ENCODE data around the gene CDC14A.

Gene CDC14A

GRCh38 chr1:100552031-100552430 lies 199.7 kb downstream of the CDC14A start:
- TF ChIP-seq TAF1 (IDR thresholded peaks at IDR 0.05; ENCODE audit: borderline replicate concordance, insufficient read depth, low read length) (no peak), POLR2AphosphoS5 (IDR thresholded peaks at IDR 0.05; ENCODE audit: low read depth, low read length) (no peak), SIN3A (IDR thresholded peaks at IDR 0.05; ENCODE audit: borderline replicate concordance, insufficient read depth, low read length) (no peak), FOXP2 (optimal IDR thresholded peaks at IDR 0.05; ENCODE audit: borderline replicate concordance, extremely low read depth, extremely low read length, insufficient read depth) (no peak)
- TF ChIP-seq, protein P1, sequence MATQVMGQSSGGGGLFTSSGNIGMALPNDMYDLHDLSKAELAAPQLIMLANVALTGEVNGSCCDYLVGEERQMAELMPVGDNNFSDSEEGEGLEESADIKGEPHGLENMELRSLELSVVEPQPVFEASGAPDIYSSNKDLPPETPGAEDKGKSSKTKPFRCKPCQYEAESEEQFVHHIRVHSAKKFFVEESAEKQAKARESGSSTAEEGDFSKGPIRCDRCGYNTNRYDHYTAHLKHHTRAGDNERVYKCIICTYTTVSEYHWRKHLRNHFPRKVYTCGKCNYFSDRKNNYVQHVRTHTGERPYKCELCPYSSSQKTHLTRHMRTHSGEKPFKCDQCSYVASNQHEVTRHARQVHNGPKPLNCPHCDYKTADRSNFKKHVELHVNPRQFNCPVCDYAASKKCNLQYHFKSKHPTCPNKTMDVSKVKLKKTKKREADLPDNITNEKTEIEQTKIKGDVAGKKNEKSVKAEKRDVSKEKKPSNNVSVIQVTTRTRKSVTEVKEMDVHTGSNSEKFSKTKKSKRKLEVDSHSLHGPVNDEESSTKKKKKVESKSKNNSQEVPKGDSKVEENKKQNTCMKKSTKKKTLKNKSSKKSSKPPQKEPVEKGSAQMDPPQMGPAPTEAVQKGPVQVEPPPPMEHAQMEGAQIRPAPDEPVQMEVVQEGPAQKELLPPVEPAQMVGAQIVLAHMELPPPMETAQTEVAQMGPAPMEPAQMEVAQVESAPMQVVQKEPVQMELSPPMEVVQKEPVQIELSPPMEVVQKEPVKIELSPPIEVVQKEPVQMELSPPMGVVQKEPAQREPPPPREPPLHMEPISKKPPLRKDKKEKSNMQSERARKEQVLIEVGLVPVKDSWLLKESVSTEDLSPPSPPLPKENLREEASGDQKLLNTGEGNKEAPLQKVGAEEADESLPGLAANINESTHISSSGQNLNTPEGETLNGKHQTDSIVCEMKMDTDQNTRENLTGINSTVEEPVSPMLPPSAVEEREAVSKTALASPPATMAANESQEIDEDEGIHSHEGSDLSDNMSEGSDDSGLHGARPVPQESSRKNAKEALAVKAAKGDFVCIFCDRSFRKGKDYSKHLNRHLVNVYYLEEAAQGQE (IDR thresholded peaks at IDR 0.05; ENCODE audit: insufficient read depth in 1 of 2, low read depth in 2 of 2, low read length in 2 of 2), result no peak

GRCh38 chr1:100552922-100553321 lies 200.6 kb downstream of the CDC14A start:
- TF ChIP-seq TAF1 (IDR thresholded peaks at IDR 0.05; ENCODE audit: borderline replicate concordance, insufficient read depth, low read length) (no peak), POLR2AphosphoS5 (IDR thresholded peaks at IDR 0.05; ENCODE audit: low read depth, low read length) (no peak), FOXP2 (optimal IDR thresholded peaks at IDR 0.05; ENCODE audit: borderline replicate concordance, extremely low read depth, extremely low read length, insufficient read depth) (no peak), SIN3A (IDR thresholded peaks at IDR 0.05; ENCODE audit: borderline replicate concordance, insufficient read depth, low read length) (no peak)
- TF ChIP-seq, protein P1 (IDR thresholded peaks at IDR 0.05; ENCODE audit: insufficient read depth in 1 of 2, low read depth in 2 of 2, low read length in 2 of 2), result no peak

- no peak for TF ChIP-seq POLR2AphosphoS5 (IDR thresholded peaks at IDR 0.05; ENCODE audit: low read depth, low read length)
- TF ChIP-seq SIN3A (IDR thresholded peaks at IDR 0.05; ENCODE audit: borderline replicate concordance, insufficient read depth, low read length), result no peak
- no peak for TF ChIP-seq TAF1 (IDR thresholded peaks at IDR 0.05; ENCODE audit: borderline replicate concordance, insufficient read depth, low read length)
- no peak for TF ChIP-seq FOXP2 (optimal IDR thresholded peaks at IDR 0.05; ENCODE audit: borderline replicate concordance, extremely low read depth, extremely low read length, insufficient read depth)
- TF ChIP-seq, protein P1 (IDR thresholded peaks at IDR 0.05; ENCODE audit: insufficient read depth in 1 of 2, low read depth in 2 of 2, low read length in 2 of 2), result no peak
Measured at GRCh38 chr1:100556181-100556580, 203.9 kb downstream of the CDC14A start.

DNA sequence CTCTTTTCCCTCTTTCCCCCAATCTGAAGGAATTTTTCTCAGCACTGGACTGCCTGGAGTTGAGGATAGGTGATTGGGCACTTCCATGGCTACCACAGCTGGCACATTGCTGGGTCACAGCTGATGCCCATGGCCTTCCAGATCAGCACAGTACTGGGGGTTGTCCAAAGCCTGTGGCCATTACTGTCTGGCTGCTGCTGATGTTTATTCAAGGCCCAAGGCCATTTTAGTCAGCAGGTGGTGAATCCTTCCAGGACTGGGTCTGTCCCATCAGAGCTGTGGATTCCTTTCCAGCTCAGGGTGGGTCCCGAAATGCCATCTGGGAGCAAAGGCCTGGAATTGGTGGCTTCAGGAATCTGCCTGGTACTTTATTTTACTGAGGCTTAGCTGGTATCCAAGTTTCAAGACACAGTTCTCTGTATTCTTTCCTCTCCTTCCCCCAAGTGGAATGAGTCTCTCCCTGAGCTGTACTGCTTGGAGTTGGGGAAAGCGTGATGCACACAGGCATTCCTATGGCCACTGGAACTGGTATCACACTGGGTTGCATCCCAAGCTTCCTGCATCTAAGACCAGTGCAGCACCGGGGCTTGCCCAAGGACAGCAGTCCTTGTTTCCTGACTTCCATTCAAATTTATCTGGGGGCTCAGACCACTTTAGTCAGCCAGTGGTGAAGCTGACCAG lies 204.8 kb downstream of the CDC14A start:
- TF ChIP-seq SIN3A (IDR thresholded peaks at IDR 0.05; ENCODE audit: borderline replicate concordance, insufficient read depth, low read length), result no peak
- no peak for TF ChIP-seq FOXP2 (optimal IDR thresholded peaks at IDR 0.05; ENCODE audit: borderline replicate concordance, extremely low read depth, extremely low read length, insufficient read depth)
- no peak for TF ChIP-seq TAF1 (IDR thresholded peaks at IDR 0.05; ENCODE audit: borderline replicate concordance, insufficient read depth, low read length)
- TF ChIP-seq, protein P1 (IDR thresholded peaks at IDR 0.05; ENCODE audit: insufficient read depth in 1 of 2, low read depth in 2 of 2, low read length in 2 of 2), result no peak
- no peak for TF ChIP-seq POLR2AphosphoS5 (IDR thresholded peaks at IDR 0.05; ENCODE audit: low read depth, low read length)

Measured in PFSK-1 (cell line).